ENCODE results near the gene EYS.
"Not testable (repeated sequence)": the region's sequence is repeated elsewhere in the genome, so short reads cannot be mapped to it uniquely, and the experiment has no call there.

The EYS gene

DNA sequence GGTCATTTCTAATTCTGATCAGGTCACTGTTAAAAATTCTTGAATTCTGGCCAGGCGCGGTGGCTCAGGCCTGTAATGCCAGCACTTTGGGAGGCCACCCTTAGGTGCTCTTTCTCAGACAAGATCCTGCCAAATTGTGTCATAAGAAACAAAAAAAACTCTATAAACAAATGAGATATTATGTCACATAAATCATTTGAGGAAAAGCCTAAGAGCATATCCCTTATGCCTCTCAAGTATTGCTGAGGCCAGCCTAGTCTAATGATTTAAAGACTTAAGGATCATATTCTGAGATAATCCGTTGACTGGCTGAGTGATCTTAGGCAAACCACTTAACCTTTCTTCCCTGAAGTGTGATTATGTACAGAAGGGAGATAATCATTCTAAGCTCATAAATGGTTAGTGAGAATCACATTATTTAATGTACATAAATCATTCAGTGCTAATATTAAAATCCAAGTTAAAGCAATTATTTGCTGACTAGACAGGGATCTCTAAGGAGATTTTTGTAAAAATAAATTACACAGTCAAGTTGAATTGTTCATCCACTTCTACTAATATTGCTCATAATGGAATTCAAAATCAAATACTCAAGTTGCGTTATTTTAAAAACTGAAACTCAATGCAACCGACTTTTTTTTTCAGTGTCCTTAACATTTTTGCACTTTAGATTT is 1706.1 kb downstream of the EYS start:
- DNase-seq = no peak

GRCh38 chr6:63999613-64000012 is 1707.4 kb downstream of the EYS start:
- no peak for DNase-seq

DNA sequence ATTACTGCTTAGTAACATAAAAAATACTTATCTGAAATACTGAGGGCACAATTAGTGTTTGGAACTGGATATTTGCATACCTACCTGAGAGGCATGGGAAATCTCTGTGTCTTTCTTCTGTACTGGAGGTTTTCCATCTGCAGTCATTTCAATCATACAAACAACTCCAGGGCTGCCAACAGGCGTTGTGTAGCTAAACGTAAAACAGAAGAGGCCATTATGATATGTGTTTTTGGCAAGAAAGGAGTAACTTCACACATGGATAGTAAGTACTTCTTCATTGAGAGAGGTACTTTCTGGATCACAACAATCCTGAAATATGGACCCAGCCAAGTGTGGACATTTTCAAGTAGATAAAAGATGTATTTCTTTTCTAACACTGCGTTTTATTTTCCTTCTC is 1708.0 kb downstream of the EYS start:
- no peak for DNase-seq

DNA sequence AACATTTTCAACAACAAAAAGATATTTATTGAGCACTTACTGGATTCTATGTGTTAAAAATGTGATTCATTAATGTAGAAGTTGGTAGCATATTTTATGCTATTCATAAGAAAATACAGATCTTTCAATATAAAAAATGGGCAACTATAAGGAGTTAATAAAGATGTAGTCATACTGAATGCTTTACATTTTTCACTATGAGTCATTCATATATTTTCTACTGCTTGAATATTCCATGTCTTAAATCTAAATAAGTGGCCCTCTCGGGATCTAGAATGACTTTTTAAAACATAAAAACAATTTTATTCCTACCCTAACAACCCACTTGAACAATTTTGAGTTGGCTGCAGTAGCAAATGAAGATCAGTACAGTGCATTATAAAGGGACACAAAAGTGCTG is 1709.3 kb downstream of the EYS start:
- no peak for DNase-seq

DNA sequence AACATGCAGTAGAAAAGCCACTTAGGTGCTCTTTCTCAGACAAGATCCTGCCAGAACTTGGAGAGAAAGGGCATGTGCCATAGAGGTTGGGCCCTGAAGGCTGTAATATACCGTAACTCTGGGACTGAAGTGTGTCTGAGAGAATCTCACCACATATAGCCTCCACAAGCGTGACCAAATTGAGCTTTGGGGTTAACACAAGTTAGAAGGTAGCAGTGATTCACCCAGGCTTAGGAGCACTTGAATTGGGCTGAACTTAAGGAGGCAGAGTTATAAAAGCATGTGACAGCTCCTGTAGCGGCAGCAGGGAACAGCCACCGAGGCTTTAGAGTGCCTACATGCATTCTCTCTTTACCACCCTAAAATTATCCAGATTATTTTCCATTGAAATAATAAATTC is 1709.8 kb downstream of the EYS start:
- DNase-seq = no peak

- DNase-seq = no peak
Observed at GRCh38 chr6:63985223-63985622, 1721.8 kb downstream of the EYS start.

DNA sequence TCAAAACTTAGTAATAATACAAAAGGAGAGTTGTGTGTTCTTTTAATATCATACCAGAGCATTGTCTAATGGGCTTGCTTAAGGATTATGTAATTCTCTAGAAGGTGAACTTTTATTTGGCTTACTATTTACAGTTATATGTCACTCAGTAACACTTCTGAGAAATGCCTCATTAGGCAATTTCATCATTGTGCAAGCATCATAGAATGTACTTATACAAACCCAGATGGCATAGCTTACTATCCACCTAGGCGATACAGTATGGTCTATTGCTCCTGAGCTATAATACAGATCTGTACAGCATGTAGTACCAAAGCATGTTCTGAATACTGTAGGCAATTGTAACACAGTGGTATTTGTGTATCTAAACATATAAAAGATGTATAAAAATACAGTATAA is 1731.3 kb downstream of the EYS start:
- no peak for DNase-seq

GRCh38 chr6:63968650-63969049 is 1738.4 kb downstream of the EYS start:
- DNase-seq = no peak

GRCh38 chr6:63964366-63964765 is 1742.7 kb downstream of the EYS start:
- DNase-seq = no peak

GRCh38 chr6:63963769-63964315 is 1743.2 kb downstream of the EYS start:
- DNase-seq = no peak

DNA sequence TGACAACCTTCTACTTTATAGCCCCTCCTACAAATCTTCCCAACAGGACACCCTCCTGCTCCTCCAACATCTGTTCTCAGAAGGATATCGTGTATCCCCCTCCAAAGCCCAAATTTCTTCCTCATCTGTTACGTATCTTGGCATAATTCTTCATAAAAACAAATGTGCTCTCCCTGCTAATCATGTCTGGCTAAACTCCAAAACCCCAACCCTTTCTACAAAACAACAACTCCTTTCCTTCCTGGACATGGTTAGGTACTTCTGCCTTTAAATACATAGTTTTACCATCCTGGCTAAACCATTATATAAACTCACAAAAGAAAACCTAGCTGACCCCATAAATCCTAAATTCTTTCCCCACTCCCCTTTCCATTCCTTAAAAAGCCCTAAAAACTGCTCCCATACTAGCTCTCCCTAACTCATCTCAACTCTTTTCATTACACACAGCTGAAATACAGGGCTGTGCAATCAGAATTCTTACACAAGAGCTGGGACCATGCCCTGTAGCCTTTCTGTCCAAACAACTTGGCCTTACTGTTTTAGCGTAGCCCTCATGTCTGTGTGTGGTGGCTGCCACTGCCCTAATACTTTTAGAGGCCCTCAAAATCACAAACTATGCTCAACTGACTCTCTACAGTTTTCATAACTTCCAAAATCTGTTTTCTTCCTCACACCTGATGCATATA is 1753.5 kb downstream of the EYS start:
- DNase-seq = not testable (repeated sequence)

GRCh38 chr6:63947792-63948529 is 1759.1 kb downstream of the EYS start:
- DNase-seq = no peak

DNA sequence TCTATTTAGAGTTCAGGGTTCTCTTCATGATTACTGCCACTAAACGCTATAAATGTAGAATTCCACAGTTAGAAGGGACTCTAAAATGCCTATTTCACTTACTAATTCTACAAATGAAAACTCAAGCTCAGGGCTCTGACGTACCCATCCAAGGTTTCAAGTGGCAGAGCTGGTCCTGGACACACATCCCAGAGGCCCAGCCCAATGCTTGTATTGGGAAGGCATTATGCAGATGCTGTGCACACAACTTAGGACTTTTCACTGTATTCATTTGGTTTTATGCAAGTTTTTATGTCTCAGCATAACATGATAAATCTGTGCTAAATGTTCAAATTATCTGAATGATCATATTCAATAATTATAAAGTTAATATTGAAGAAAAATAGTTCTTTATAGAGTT is 1761.0 kb downstream of the EYS start:
- DNase-seq = no peak

GRCh38 chr6:63943826-63944225 is 1763.2 kb downstream of the EYS start:
- no peak for DNase-seq

- DNase-seq = no peak
Observed at GRCh38 chr6:63941747-63942470, 1765.1 kb downstream of the EYS start.

DNA sequence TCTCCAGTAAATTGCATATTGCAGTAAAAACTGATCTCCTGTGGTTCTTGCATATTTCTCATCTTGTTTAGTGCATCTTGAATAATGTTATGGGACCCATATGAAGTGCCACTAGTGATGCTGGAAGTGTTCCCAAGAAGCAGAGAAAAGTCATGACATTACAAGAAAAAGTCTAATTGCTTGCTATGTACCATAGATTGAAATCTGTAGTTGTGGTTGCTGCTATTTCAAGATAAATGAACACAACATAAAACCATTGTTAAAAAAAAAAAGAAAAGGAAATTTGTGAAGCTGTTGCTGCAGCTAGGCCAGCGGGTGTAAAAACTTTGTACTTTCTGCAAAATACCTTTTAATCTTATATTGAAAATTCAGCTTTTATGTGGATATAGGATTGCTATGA is 1767.0 kb downstream of the EYS start:
- no peak for DNase-seq

- no peak for DNase-seq
Observed at GRCh38 chr6:63936399-63936798, 1770.6 kb downstream of the EYS start.

GRCh38 chr6:63935732-63936131 is 1771.3 kb downstream of the EYS start:
- no peak for DNase-seq

DNA sequence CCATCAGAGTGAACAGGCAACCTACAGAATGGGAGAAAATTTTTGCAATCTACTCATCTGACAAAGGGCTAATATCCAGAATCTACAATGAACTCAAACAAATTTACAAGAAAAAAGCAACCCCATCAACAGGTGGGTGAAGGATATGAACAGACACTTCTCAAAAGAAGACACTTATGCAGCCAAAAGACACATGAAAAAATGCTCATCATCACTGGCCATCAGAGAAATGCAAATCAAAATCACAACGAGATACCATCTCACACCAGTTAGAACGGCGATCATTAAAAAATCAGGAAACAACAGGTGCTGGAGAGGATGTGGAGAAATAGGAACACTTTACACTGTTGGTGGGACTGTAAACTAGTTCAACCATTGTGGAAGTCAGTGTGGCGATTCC is 1773.1 kb downstream of the EYS start:
- DNase-seq = not testable (repeated sequence)

- DNase-seq = no peak
Observed at GRCh38 chr6:63930848-63931247, 1776.2 kb downstream of the EYS start.

GRCh38 chr6:63929111-63929510 is 1777.9 kb downstream of the EYS start:
- no peak for DNase-seq

DNA sequence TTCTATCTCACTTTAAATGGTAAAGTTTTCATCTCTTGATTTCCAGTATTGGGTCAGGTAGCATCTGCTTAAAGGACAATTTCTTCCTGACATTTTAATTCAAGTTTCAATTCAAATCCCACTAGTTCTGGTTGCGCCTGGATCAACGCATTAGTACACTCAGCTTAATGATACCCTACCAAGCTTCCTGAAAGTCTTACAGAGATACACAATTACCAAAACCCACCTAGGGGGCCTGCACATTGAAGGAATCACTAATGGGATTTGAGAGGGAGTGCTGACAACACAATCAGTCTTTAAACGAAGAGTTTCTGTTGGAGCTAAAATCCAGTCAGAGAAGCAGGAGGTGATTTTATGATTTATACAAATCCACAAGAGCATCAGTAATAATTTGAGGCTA is 1778.4 kb downstream of the EYS start:
- no peak for DNase-seq

Data from stimulated activated CD4-positive, alpha-beta T cell treated with anti-CD3 and anti-CD28 coated beads, Interleukin-4, amount 100 ng/mL, for 1 hour (primary cell).